GM19455 (cell line): ENCODE results near the gene CAMTA1.

Experiments
- ATAC-seq: cut with Tn5 transposase; IDR thresholded peaks from one replicate; pipeline ENCODE4 v1.9.1; 2021; ENCODE audit not compliant: unreplicated experiment

CAMTA1 gene

GRCh38 chr1:7236844-7237515 lies 451.7 kb downstream of the CAMTA1 start:
- no peak for ATAC-seq

- no peak for ATAC-seq
Measured at GRCh38 chr1:7247158-7247557, 461.9 kb downstream of the CAMTA1 start.

- ATAC-seq = no peak
Measured at GRCh38 chr1:7247791-7248548, 462.7 kb downstream of the CAMTA1 start.

GRCh38 chr1:7248549-7249199 lies 463.4 kb downstream of the CAMTA1 start:
- no peak for ATAC-seq

GRCh38 chr1:7249516-7249915 lies 464.3 kb downstream of the CAMTA1 start:
- ATAC-seq = no peak

GRCh38 chr1:7250176-7250575 lies 464.9 kb downstream of the CAMTA1 start:
- ATAC-seq = no peak

- ATAC-seq = no peak
Measured at GRCh38 chr1:7250597-7251453, 465.6 kb downstream of the CAMTA1 start.

GRCh38 chr1:7251454-7251800 lies 466.2 kb downstream of the CAMTA1 start:
- no peak for ATAC-seq

GRCh38 chr1:7252411-7253117 lies 467.3 kb downstream of the CAMTA1 start:
- no peak for ATAC-seq

GRCh38 chr1:7253118-7253480 lies 467.8 kb downstream of the CAMTA1 start:
- ATAC-seq = no peak

GRCh38 chr1:7253988-7254587 lies 468.8 kb downstream of the CAMTA1 start:
- ATAC-seq = no peak

- no peak for ATAC-seq
Measured at GRCh38 chr1:7255303-7256058, 470.2 kb downstream of the CAMTA1 start.

GRCh38 chr1:7256526-7256925 lies 471.3 kb downstream of the CAMTA1 start:
- ATAC-seq = no peak

- ATAC-seq = no peak
Measured at GRCh38 chr1:7257225-7257624, 472.0 kb downstream of the CAMTA1 start.

- ATAC-seq = no peak
Measured at GRCh38 chr1:7258589-7259135, 473.4 kb downstream of the CAMTA1 start.

GRCh38 chr1:7259955-7260354 lies 474.7 kb downstream of the CAMTA1 start:
- no peak for ATAC-seq

- ATAC-seq = no peak
Measured at GRCh38 chr1:7261490-7261889, 476.2 kb downstream of the CAMTA1 start.

- ATAC-seq = no peak
Measured at GRCh38 chr1:7262611-7263010, 477.4 kb downstream of the CAMTA1 start.
